NCI-H1092 (cell line): ENCODE results near the gene FCHO2.
A peak's percentile ranks its signal among the peaks of the same experiment; 100 is the strongest.
"Not testable (repeated sequence)": the region's sequence is repeated elsewhere in the genome, so short reads cannot be mapped to it uniquely, and the experiment has no call there.

ENCODE experiments used
- DNase-seq: peaks from one replicate; lab custom pipeline; 2025; lab: John Stamatoyannopoulos, UW

FCHO2 gene

GRCh38 chr5:72956324-72957140, 691 bp downstream of the FCHO2 start:
- peak; percentile 18 for DNase-seq

- DNase-seq = no peak
These were observed 1.5 kb downstream of the FCHO2 start for GRCh38 chr5:72957337-72957736.

- no peak for DNase-seq
These were observed 3.4 kb downstream of the FCHO2 start for GRCh38 chr5:72959257-72959656.

- not testable (repeated sequence) for DNase-seq
These were observed 18.6 kb downstream of the FCHO2 start for GRCh38 chr5:72974481-72974880.

- DNase-seq = not testable (repeated sequence)
These were observed 21.0 kb downstream of the FCHO2 start for GRCh38 chr5:72976810-72977209.

GRCh38 chr5:72985719-72986118, 29.9 kb downstream of the FCHO2 start:
- no peak for DNase-seq

- no peak for DNase-seq
These were observed 32.9 kb downstream of the FCHO2 start for GRCh38 chr5:72988769-72989168.

GRCh38 chr5:72991394-72991793, 35.6 kb downstream of the FCHO2 start:
- DNase-seq = no peak

- no peak for DNase-seq
These were observed 38.7 kb downstream of the FCHO2 start for GRCh38 chr5:72994578-72994977.

- no peak for DNase-seq
These were observed 40.8 kb downstream of the FCHO2 start for GRCh38 chr5:72996632-72997031.

GRCh38 chr5:72999916-73000315, 44.1 kb downstream of the FCHO2 start:
- no peak for DNase-seq

GRCh38 chr5:73005886-73006285, 50.0 kb downstream of the FCHO2 start:
- no peak for DNase-seq

GRCh38 chr5:73007051-73007450, 51.2 kb downstream of the FCHO2 start:
- DNase-seq = no peak

- DNase-seq = no peak
These were observed 53.0 kb downstream of the FCHO2 start for GRCh38 chr5:73008831-73009230.

- not testable (repeated sequence) for DNase-seq
These were observed 55.8 kb downstream of the FCHO2 start for GRCh38 chr5:73011612-73012011.

- no peak for DNase-seq
These were observed 63.1 kb downstream of the FCHO2 start for GRCh38 chr5:73018892-73019291.

- no peak for DNase-seq
These were observed 63.9 kb downstream of the FCHO2 start for GRCh38 chr5:73019766-73020165.

GRCh38 chr5:73022471-73023169, 66.8 kb downstream of the FCHO2 start:
- DNase-seq = no peak

- not testable (repeated sequence) for DNase-seq
These were observed 69.2 kb downstream of the FCHO2 start for GRCh38 chr5:73024946-73025544.

GRCh38 chr5:73027361-73027760, 71.5 kb downstream of the FCHO2 start:
- DNase-seq = no peak

GRCh38 chr5:73027816-73028215, 72.0 kb downstream of the FCHO2 start:
- DNase-seq = no peak

GRCh38 chr5:73028991-73029595, 73.3 kb downstream of the FCHO2 start:
- no peak for DNase-seq

GRCh38 chr5:73030531-73030930, 74.7 kb downstream of the FCHO2 start:
- DNase-seq = no peak
